CD1c-positive myeloid dendritic cell (primary cell): ENCODE measurements around the gene MDN1.

Experiments
- DNase-seq: peaks from one replicate; pipeline ENCODE4 v3.0.0-alpha.2; 2016; ENCODE audit errors: extremely low spot score

Gene MDN1

DNA sequence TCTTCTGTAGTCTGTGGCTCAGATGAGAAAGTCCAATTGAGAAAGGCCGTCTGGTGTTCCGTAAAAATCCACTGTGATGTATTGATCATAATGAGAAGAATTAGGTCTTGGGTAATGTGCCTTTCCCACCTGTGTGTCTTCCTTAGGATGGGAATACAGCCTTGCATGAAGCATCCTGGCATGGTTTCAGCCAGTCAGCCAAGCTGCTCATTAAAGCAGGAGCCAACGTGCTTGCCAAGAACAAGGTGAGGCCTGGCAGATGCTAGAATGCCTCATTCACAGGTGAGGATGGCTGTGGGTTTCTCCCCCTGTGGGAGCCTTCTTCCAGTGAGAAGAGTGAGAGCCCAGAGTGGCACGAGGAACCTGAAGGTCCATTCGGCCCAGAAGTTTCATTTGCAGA, 213.7 kb downstream of the MDN1 start:
- no peak for DNase-seq

DNA sequence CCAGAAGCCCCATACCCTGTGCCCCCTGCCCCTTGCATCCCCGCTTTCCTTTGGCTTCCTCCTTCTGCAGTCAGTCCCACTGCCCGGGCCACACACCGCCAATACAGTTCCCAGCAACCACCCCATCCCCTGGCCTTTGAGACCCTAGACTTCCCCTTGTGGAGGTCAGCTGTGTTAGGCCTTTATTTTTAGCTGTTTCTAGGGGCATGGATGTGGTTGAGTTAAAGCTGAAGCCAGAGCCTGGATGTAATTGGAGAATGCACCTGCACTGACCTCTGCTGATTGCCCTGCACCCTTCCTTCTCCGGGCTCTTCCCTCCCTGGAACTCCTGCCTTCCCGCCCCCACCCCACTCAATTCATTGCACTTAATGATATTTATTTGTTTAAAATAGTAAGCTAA, 214.9 kb downstream of the MDN1 start:
- DNase-seq, result no peak

DNA sequence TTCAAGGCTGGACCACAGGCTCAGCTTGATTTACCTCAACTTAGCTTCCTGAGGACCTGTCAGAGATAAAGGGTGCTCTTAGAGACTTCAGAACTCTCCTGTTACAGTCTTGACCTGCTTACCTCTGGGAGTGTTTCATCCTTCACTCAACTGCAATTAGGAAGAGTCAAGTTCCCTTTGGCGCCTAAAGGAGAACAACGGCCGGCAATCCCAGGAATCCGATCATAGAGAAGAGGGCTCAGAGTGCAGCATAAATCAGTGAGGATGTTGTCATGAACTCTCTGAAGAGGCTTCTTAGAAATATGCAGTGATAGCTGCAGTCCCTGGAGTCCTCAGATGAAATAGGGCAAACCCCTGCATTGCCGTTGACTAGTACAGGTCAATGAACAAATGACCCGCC, 217.4 kb downstream of the MDN1 start:
- no peak for DNase-seq

DNA sequence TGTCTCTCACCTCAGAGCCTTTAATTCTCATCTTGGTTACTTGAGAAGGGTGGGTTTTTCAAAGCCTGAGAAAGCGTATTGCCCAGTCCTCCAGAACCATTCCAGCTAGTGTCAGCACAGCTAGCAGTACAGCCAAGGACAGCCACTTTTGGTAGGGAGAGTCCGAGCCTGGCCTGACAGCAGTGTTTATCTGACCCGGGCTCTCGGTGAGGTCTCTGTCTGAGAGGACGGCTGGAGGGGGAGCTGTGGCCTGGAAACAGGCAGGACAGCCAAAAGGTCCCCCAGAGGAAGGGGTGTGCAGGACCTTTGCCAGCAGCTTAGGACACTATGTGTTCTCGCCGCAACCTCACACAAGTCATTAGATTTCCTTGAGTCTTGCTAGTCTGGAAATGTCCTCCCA, 219.9 kb downstream of the MDN1 start:
- no peak for DNase-seq

DNA sequence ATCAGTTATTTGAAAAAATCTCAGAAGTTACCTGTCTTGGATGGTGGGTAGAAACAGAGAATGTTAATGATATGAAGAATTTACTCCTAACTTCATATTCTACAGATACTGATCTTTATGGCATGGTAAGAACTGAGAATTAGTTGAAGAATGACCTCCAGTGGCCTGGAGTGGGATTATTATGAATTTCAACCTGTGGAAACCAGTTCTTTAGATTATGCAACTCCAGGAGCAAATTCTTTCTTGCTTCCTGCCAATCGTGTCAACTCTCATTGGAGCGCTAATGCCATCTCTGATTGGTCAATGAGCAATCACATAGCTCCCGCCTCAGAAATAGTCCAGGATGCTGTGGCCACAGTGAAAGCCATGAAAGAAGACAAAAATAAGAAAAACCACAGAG, 221.6 kb downstream of the MDN1 start:
- peak; percentile 6 for DNase-seq

DNA sequence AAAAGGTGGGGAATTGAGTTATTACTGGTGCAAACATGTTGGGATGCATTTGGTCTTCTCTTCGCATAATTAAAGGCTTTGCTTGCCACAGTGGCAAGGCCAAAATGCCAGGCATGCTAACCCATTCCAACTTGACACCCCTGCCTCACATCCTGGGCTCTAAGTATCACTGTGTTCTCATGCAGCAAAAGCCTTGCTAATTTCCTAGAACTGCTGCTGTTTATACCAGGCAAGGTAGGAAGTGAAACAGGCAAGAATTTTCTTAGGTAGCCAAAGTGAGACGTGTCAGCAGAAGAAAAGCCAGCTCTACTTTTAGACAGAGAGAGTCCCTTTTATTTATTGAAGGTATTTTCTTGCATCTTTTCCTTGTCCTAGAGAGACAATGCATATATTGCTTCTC, 222.2 kb downstream of the MDN1 start:
- DNase-seq, result no peak

DNA sequence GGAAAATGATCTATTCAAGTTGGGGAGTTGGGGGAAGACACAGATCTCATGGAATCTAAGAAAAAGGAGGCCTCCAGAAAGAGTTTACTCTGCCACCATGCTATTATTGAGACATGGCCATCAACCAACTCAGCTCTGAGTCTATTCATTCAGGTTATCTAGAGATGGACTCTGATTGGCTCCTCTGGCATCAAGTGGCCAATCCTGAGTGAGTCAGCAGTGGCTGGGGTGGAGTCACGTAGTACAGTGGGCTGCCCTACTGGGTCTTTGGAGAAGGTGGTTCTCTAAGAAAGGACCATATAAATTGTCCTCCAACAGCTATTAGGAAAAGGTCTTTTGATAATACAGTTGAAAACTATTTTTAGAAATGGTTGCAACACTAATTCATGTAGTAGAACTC, 223.1 kb downstream of the MDN1 start:
- no peak for DNase-seq

DNA sequence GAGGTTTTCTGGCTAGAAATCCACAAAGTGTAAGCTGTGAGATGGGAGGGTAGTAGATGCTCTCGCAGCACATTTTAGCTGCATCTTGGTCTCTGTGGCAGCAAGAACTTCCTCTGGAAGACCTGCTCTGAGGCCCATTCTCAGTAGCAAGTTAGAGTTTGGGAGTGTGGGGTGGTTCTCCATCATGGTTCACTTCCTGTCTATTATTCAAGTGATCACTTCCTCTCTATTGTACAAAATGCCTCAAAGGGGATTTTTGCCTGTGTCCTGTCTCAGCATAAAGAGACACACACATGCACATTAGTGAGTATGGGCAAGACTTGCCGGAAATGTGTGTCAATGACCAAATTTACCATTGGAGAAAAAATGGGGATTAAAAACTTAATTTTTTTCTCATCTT, 223.5 kb downstream of the MDN1 start:
- DNase-seq, result peak; percentile 28
